ENCODE measurements around the gene VAV3.
A peak's percentile ranks its signal among the peaks of the same experiment; 100 is the strongest.
"Not testable (repeated sequence)": the region's sequence is repeated elsewhere in the genome, so short reads cannot be mapped to it uniquely, and the experiment has no call there.

The VAV3 gene

DNA sequence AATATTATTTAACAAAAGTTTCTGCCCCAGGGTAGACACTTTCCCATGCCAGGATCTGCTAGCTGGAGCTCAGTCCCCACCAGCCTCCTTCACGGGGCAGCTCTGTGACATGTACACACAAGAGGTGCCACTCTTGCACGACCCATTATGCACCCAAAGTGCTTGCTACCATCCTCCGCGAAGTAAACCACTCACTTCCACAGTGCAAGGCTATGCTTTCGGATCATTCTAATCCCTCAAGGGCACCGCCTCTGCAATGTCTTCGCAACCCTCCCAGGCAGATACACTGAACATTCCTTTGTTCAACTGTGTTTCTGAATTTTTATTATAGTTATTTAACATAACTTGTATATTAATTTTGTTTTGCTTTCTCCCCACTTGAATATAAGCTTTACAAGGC lies 303.8 kb downstream of the VAV3 start:
- ATAC-seq (replicated peaks), result no peak
- Mint-ChIP-seq H3K4me3 (no peak overlapping the region), H3K9me3 (no peaks in the 10 kb centered on the region), H3K4me1 (peaks cover 0 to 3% of the 10 kb centered on the region in 2 donors), H3K36me3 (peaks cover 6 to 14% of the 10 kb centered on the region in 2 donors), H3K27ac (no peak overlapping the region), H3K27me3 (no peaks in the 10 kb centered on the region)
- DNase-seq, result no peak

- H3K27ac Mint-ChIP-seq, result no peak overlapping the region
- H3K4me3 Mint-ChIP-seq, result no peak overlapping the region
- ATAC-seq (replicated peaks), result no peak
- H3K4me1 Mint-ChIP-seq, result peaks cover 0 to 3% of the 10 kb centered on the region in 2 donors
- no peak for DNase-seq
- no peaks in the 10 kb centered on the region for H3K9me3 Mint-ChIP-seq
- H3K36me3 Mint-ChIP-seq, result peaks cover 6 to 14% of the 10 kb centered on the region in 2 donors
- H3K27me3 Mint-ChIP-seq, result no peaks in the 10 kb centered on the region
These were observed 305.0 kb downstream of the VAV3 start for GRCh38 chr1:107659961-107660360.

- peaks cover 3 to 5% of the 10 kb centered on the region in 2 donors for H3K4me1 Mint-ChIP-seq
These were observed 307.6 kb downstream of the VAV3 start for GRCh38 chr1:107657356-107657755.

DNA sequence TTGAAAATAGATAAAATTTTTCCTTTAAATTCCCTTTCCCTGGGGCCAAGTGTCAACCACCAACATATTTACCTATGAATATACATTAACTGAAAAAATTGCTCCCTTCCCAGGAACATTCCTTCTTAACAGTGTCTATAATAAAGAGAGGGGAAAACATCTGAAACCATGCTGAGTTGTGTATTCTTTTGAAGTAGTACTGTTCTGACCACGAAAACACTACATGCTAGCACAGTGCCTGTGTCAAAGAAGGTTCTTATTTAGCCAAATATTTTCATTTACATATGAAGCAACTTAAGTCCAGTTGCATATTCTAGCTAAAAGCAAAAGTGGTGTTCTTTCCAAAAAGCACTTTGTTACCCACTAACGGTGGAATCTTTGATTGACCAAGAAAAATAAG lies 311.2 kb downstream of the VAV3 start:
- H3K4me3 Mint-ChIP-seq, result no peak overlapping the region
- H3K4me1 Mint-ChIP-seq, result peaks cover 3 to 5% of the 10 kb centered on the region in 2 donors
- H3K36me3 Mint-ChIP-seq, result peaks cover 5 to 22% of the 10 kb centered on the region in 2 donors
- H3K27me3 Mint-ChIP-seq, result no peaks in the 10 kb centered on the region
- DNase-seq (no peak), ATAC-seq (replicated peaks) (no peak)
- peaks cover 0 to 2% of the 10 kb centered on the region in 2 donors for H3K9me3 Mint-ChIP-seq
- no peak overlapping the region for H3K27ac Mint-ChIP-seq

More at GRCh38 chr1:107657356-107657755, 307.6 kb downstream of the VAV3 start:
- ATAC-seq (replicated peaks), result no peak
- no peak for DNase-seq
- Mint-ChIP-seq H3K27ac (no peak overlapping the region), H3K27me3 (no peaks in the 10 kb centered on the region), H3K4me3 (no peak overlapping the region), H3K9me3 (peaks cover 0 to 2% of the 10 kb centered on the region in 2 donors), H3K36me3 (peaks cover 9 to 13% of the 10 kb centered on the region in 2 donors)

DNA sequence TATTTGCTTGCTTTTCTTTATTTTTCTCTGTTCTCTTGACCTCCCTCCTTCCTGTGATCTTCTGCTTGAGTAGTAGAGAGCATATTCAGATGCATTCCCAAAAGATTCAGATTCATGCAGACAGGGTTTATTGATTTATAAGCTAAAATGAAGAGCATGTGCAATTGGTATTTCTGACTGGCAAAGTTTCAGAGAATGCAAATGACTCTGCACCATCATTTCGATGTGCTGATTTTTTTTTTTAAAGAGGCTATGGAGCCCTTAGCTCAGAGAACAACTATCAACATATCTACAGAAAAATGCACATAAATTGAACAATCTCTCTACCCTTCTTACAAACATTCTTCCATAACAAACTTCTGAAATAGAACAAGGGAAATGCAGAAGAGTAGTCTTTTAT lies 312.0 kb downstream of the VAV3 start:
- ATAC-seq (replicated peaks) (no peak), DNase-seq (no peak)
- Mint-ChIP-seq H3K9me3 (peaks cover 0 to 2% of the 10 kb centered on the region in 2 donors), H3K4me1 (peaks cover 3 to 5% of the 10 kb centered on the region in 2 donors), H3K27ac (no peak overlapping the region), H3K36me3 (peaks cover 5 to 22% of the 10 kb centered on the region in 2 donors), H3K4me3 (no peak overlapping the region), H3K27me3 (no peaks in the 10 kb centered on the region)

- not testable (repeated sequence) for ATAC-seq (replicated peaks); H3K27me3 Mint-ChIP-seq; H3K9me3 Mint-ChIP-seq; DNase-seq; H3K27ac Mint-ChIP-seq; H3K4me1 Mint-ChIP-seq; H3K4me3 Mint-ChIP-seq
- peaks cover 5 to 17% of the 10 kb centered on the region in 2 donors for H3K36me3 Mint-ChIP-seq
These were observed 314.2 kb downstream of the VAV3 start for GRCh38 chr1:107650825-107651224.

DNA sequence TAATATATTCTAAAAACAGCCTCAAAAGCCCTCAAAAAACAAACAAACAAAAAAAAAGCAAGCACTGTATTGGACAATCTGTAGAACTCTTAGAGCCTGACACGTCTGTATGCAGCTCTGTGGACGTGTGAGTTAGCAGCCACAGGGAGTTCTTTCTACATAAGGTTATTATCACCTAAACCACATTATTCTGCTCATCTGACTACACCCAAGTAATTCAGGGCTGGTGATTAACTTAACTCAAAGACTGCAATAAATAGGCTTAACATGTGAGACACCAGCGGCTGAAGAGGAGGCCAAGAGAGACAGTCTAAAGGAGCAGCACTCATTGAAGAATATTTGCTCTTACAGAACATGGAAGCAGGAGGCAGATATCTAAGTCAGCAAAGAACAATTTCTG lies 316.0 kb downstream of the VAV3 start:
- DNase-seq, result no peak
- no peak for ATAC-seq (replicated peaks)
- H3K27me3 Mint-ChIP-seq, result no peaks in the 10 kb centered on the region
- no peak overlapping the region for H3K27ac Mint-ChIP-seq
- H3K9me3 Mint-ChIP-seq, result peaks cover 0 to 2% of the 10 kb centered on the region in 2 donors
- peaks cover 5 to 17% of the 10 kb centered on the region in 2 donors for H3K36me3 Mint-ChIP-seq
- peaks cover 6 to 10% of the 10 kb centered on the region in 2 donors for H3K4me1 Mint-ChIP-seq
- no peak overlapping the region for H3K4me3 Mint-ChIP-seq

- H3K27ac Mint-ChIP-seq, result no peak overlapping the region
- DNase-seq, result no peak
- no peak overlapping the region for H3K4me3 Mint-ChIP-seq
- H3K36me3 Mint-ChIP-seq, result peaks cover 5 to 17% of the 10 kb centered on the region in 2 donors
- H3K4me1 Mint-ChIP-seq, result peaks cover 10 to 13% of the 10 kb centered on the region in 2 donors
- peaks cover 0 to 2% of the 10 kb centered on the region in 2 donors for H3K9me3 Mint-ChIP-seq
- no peak for ATAC-seq (replicated peaks)
- H3K27me3 Mint-ChIP-seq, result no peaks in the 10 kb centered on the region
These were observed 316.9 kb downstream of the VAV3 start for GRCh38 chr1:107648071-107648470.

DNA sequence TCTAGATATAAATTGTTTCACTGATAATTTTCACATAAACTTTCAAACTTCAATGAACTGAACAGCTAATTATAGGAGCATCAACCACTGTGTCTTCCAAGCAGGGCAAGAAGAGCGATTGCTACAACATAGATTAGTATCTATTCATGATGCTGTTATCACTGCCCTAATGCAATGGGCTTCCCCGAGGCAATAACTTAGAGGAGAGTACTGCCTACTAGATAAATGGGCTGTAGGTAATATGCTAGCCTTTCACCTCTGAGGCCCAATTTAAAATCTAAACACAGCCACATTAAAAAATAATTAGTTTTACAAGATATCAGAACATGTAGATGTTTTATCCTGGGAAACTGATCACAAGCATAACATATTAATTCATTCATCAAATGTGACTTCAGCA lies 318.0 kb downstream of the VAV3 start:
- Mint-ChIP-seq H3K36me3 (peaks cover 5 to 19% of the 10 kb centered on the region in 2 donors), H3K27me3 (no peaks in the 10 kb centered on the region), H3K27ac (no peak overlapping the region), H3K4me1 (peaks cover 10% of the 10 kb centered on the region in 2 donors), H3K4me3 (no peak overlapping the region), H3K9me3 (no peaks in the 10 kb centered on the region)
- no peak for DNase-seq
- no peak for ATAC-seq (replicated peaks)

DNA sequence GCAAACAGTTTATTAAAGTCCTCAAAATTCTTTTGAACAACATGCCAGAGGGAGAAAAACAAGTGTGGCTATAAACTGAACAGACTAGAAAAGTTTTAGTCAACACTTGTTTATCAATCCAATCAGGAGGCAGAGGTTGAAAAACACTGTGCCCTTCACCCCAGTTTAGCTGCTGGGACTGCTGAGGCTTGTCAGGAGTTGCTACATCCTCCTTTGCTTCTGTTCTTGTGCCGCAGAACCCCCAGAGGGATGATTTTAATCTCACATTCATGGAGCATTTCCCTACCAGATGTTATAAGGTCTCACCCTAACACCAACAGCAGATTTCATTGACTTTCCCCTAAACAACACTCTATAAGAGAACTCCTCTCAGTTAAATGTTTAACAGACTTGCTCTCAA lies 321.2 kb downstream of the VAV3 start:
- ATAC-seq (replicated peaks) (peak in 1 of 2 donors; percentile 45), DNase-seq (no peak)
- Mint-ChIP-seq H3K36me3 (peaks cover 17 to 26% of the 10 kb centered on the region in 2 donors), H3K27ac (peak overlapping the region; percentile 37), H3K4me1 (peaks cover 7 to 18% of the 10 kb centered on the region in 2 donors), H3K9me3 (no peaks in the 10 kb centered on the region), H3K27me3 (no peaks in the 10 kb centered on the region), H3K4me3 (no peak overlapping the region)

DNA sequence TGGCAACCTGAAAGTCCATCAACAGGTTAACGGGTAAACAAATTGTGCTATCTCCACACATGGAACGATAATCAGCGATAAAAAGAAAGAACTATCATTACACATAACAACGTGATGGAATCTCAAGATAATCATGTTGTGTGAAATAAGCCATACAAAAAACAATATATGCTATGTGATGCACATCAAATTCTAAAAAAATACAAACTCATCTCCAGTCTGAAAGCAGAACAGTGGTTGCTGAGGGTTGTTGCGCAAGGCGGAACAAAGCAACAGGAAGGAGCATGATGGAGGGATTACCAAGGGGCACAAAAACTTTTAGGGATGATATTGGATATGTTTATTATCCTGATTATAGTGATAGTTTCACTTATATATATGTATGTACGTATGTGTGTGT lies 324.8 kb downstream of the VAV3 start:
- Mint-ChIP-seq H3K27me3 (no peaks in the 10 kb centered on the region), H3K27ac (no peak overlapping the region), H3K4me3 (no peak overlapping the region), H3K9me3 (peaks cover 0 to 2% of the 10 kb centered on the region in 2 donors), H3K36me3 (peaks cover 22 to 26% of the 10 kb centered on the region in 2 donors), H3K4me1 (peaks cover 7 to 18% of the 10 kb centered on the region in 2 donors)
- ATAC-seq (replicated peaks) (no peak), DNase-seq (no peak)

DNA sequence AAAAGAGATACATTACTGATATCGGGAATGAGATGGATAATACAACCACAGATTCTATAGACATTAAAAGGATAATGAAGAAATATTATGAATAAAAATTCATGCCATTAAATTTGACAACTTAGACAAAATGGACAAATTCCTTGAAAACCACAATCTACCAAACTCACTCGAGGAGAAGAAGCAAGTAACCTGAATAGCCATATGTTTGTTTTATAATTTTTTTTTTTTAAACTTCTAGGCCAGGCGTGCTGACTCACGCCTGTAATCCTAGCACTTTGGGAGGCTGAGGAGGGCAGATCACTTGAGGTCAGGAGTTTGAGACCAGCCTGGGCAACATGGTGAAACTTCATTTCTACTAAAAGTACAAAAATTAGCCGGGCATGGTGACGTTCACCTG lies 327.9 kb downstream of the VAV3 start:
- Mint-ChIP-seq H3K27me3 (no peaks in the 10 kb centered on the region), H3K9me3 (peaks cover 0 to 2% of the 10 kb centered on the region in 2 donors), H3K36me3 (peaks cover 24 to 29% of the 10 kb centered on the region in 2 donors), H3K4me1 (peaks cover 0 to 9% of the 10 kb centered on the region in 2 donors), H3K4me3 (no peak overlapping the region), H3K27ac (no peak overlapping the region)
- DNase-seq (no peak), ATAC-seq (replicated peaks) (no peak)

DNA sequence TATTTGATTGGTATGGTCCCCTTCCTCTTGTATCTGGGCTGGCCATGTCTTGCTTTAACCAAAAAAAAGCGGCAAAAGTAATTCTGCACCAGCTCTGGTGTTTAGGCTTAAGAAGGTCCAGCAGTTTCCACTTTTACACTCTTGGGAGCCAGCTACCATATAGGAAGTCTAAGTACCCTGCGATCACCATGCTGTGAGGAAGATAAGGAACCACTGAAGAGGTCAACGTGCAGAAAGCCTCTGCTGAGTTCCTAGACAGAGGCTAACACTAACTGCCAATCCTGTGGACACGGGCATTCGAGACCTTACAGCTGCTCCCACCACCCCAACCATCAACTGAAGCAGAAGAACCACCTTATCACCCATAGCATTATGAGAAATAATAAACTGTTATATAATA lies 331.4 kb downstream of the VAV3 start:
- H3K27ac Mint-ChIP-seq, result no peak overlapping the region
- peaks cover 0 to 2% of the 10 kb centered on the region in 2 donors for H3K9me3 Mint-ChIP-seq
- H3K36me3 Mint-ChIP-seq, result peaks cover 13 to 15% of the 10 kb centered on the region in 2 donors
- no peak for ATAC-seq (replicated peaks)
- no peak for DNase-seq
- no peaks in the 10 kb centered on the region for H3K27me3 Mint-ChIP-seq
- H3K4me1 Mint-ChIP-seq, result no peaks in the 10 kb centered on the region
- no peak overlapping the region for H3K4me3 Mint-ChIP-seq

DNA sequence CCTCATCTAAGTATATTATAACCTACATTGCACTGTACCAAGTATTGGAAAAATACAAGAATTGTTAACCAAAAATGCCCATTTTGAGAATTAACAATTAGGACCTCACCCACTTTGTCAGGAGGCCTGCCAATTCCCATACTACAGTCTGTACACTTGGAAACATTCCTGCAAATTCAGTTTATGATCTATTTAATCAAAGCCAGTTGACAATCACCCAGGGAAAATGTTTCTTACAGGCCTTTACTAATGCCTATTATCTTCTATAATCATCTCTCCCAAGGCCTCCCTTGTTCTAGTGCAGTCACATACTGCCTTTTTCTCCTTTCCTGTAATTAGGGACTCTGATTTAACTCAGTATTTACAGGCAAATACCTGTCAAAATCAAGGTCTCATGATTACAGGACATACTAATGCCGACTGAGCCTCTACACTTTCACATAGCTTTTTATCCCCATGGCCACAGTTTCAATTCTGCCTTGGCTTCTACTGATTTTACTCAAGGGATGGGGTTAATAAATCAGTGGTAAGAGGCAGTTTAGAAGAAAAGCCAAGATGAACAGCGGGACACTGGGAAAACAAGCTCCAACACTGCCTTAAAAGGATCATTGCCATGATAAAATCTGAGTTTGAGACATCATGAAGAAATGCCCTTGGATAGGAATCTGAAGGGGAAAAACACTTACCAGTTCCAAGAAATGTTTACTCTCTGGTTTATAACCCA lies 338.7 kb downstream of the VAV3 start:
- Mint-ChIP-seq H3K4me1 (peaks cover 21 to 31% of the 10 kb centered on the region in 2 donors), H3K9me3 (peaks cover 2 to 4% of the 10 kb centered on the region in 2 donors), H3K27ac (no peak overlapping the region), H3K27me3 (no peaks in the 10 kb centered on the region), H3K4me3 (peak overlapping the region in 1 of 2 donors; percentile 19), H3K36me3 (peaks cover 5 to 38% of the 10 kb centered on the region in 2 donors)
- DNase-seq, result no peak
- peak; percentile 67 to 71 for ATAC-seq (replicated peaks)

DNA sequence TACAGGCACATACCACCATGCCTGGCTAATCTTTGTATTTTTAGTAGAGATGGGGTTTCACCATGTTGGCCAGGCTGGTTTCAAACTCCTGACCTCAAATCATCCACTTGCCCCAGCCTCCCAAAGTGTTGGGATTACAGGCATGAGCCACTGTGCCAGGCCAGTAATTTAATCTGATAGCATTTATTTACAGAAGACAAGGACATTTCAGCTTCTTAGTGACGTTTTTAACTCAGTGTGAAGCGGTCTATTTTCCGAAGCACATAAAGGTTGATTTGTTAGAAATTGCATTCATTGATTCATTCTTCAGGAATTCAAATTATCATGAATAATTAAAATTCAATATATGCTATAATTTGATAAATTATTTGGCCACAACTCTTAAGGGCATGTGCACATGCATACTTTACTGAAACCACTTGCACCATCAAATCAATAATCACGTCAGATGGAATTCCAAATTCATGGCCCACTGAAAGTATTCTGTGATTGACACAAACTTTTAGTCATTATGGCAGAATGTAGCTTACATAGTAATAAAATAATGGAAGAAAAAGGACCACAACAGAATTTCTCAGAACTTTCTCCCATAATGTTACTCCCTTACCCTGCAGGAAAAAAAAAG lies 339.5 kb downstream of the VAV3 start:
- H3K9me3 Mint-ChIP-seq, result peaks cover 4 to 6% of the 10 kb centered on the region in 2 donors
- DNase-seq (no peak), ATAC-seq (replicated peaks) (no peak)
- H3K27ac Mint-ChIP-seq, result no peak overlapping the region
- peaks cover 8 to 43% of the 10 kb centered on the region in 2 donors for H3K36me3 Mint-ChIP-seq
- peaks cover 23 to 38% of the 10 kb centered on the region in 2 donors for H3K4me1 Mint-ChIP-seq
- H3K27me3 Mint-ChIP-seq, result no peaks in the 10 kb centered on the region
- no peak overlapping the region for H3K4me3 Mint-ChIP-seq
